Fibroblast of skin of scalp (primary cell): ENCODE data around the gene FKBP5.

Source experiments
- DNase-seq: peaks from one replicate; pipeline ENCODE4 v3.0.0-alpha.2; 2013

Gene FKBP5

GRCh38 chr6:35662999-35663398, 25.7 kb downstream of the FKBP5 start:
- no peak for DNase-seq

DNA sequence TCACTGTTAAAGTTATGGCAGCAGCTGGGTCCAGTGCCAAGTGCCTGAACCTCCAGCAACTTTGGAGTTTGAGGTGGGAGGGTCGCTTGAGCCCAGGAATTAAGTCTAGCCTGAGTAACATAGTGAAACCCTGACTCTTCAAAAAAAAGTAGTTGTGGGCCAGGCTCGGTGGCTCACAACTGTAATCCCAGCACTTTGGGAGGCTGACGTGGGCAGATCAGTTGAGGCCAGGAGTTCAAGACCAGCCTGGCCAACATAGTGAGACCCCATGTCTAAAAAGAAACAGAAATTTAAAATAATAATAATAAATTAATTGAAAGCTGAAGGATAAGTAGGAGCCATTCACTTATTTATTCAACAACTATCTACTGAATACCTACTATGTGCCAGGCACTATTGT, 33.8 kb downstream of the FKBP5 start:
- no peak for DNase-seq

DNA sequence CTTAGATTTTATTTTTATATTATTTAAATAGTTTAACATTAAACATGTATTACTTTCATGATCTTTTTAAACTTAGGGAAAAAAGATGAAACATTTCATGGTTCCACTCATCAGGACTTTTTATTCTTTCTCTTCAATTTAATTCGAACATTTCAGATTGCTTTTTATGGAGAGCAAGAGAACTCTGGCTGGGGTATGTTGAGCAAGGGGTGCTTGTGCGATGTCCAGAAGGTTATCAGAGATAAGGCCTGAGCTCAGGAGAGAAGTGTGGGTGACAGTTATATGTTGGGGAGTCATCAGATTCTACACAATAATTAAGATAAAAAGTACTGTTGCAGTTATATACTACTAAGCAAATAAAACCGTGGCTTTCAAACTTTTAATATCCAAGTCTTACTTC, 37.5 kb downstream of the FKBP5 start:
- DNase-seq = no peak

GRCh38 chr6:35650015-35650414, 38.7 kb downstream of the FKBP5 start:
- DNase-seq = no peak

DNA sequence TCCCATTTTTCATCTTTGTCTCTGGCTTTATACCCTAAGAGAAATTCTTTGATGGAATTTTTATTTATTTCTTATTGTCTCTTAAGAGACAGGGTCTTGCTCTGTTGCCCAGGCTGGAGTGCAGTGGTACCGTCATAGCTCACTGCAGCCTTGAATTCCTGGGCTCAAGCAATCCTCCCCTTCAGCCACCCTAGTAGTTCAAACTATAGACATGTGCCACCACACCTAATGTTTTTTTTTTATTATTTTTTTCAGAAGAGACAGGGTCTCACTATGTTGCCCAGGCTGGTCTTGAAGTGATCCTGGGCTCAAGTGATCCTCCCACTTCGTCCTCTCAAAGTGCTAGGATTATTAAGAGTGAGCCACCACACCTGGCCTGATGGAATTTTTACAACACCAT, 40.5 kb downstream of the FKBP5 start:
- DNase-seq = no peak

DNA sequence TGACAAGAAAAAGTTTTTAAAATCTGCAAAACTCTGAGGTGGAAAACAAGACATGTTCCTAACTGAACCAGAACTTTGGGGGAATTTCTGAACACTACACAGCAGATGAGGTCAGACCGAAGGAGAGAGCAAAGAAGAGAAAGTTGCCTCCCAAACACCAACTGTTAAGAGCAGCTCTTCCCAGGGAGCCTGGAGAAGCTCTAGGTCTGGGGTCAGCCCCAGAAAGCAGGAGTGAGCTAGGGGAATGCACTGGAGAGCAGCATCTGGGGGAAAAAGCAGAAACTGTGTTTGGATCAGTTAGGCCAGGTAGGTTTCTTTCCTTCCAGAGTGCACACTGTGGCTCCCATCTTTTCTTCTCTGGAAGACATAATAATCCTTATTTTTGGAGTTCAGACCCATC, 41.3 kb downstream of the FKBP5 start:
- DNase-seq = no peak

DNA sequence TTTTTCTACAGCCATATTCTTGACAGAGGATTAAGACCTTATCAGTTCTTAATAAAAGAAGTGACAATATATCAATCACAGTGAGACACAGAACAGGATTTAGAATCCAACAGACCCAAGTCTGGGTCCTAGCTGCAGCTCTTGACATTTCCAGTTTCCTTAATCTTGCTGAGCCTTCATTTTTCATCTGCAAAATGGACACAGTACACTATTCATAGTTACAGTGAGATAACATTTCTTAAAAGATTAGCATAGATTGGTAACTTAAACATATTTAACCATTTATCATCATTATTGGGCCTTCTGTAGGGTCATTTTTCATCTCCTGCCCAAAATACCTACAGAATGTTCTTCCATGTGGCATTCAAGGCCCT, 45.6 kb downstream of the FKBP5 start:
- no peak for DNase-seq

- no peak for DNase-seq
Measured at GRCh38 chr6:35642471-35643161, 46.1 kb downstream of the FKBP5 start.

GRCh38 chr6:35640017-35640664, 48.6 kb downstream of the FKBP5 start:
- no peak for DNase-seq

- no peak for DNase-seq
Measured at GRCh38 chr6:35638679-35639078, 50.0 kb downstream of the FKBP5 start.

DNA sequence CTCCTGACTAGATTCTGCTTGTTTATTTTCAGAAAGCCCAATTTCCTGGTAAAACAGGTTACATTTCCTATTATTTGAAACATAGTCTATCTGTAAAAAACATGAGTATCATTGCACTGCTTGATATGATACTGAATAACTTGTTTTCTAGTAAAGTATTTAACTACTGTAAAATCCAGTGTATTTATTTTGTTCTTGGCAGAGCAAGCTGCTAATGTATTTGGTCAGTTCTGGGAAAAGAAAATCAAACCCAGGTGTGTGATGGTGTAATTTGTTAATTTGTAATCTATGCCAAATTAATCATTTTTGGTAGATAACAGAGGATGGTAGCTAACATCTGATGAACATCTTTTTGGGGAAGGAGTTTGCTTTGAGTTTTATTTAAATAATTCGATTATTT, 50.8 kb downstream of the FKBP5 start:
- no peak for DNase-seq

DNA sequence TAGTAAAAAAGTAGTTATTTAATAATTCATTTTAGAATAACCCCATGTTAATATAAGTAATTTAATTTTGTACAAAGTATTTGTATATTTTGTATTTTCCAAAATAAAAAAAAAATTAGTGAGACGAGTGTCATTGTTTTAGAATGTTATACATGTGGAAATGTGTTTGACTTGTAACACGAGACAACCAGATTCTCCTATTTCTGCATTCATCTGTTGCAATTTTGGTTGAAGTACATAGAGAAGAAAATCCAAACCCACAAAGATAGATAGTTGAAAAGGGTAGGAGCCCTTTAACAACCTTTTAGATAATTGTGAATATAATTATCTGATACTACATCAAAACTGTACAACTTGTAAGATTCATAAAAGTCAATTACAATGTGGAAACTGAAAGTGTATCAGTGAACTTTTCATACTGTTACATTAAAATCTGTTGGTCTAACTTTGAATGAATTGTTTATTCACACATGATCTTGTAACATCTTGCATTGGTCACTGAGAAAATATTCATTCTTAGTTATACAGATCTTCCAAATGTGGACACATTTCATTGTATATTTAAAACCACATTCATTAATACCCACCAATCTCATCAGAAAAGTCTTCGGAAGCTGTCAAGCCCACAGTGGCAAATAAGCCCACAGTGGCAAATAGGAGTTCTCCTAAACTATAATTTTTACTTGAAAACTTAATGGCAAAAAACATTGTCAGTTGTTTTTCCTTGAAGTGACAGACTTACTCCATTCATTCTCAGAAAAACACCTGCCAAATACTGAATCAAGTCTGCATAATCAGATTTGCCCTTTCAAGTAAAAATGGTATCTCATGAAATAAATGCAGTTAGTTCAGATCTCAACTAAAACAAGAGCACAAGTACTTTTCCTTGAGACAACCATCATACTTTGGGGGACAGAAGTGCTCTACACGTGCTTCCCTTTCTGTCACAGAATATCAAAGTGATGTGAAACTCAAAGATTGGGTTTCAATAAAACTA, 52.8 kb downstream of the FKBP5 start:
- no peak for DNase-seq

GRCh38 chr6:35634316-35634715, 54.4 kb downstream of the FKBP5 start:
- DNase-seq = no peak

DNA sequence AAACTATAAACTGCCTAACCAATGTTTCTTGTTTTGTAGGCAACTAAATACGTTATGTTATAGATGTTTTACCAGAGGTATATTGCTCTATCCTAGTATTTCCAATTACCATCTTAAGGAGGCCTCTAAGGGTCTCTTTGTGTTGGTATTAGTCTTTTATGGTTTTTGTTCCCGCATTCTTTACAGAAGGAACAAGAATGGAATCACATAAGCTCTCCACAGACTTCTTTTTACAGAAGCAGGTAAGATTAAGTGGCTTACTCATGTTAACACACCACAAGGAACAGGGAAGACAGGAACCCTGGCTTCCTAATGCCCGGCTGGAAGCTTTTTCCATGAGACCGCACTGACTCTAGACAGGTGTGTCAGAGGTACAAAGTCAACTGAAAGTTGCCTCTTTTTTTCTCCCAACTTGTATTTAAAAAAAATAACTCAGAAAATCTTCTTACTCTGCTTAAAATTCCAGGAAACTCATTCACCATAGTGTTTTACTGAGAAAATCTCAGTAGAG, 55.1 kb downstream of the FKBP5 start:
- DNase-seq = no peak

DNA sequence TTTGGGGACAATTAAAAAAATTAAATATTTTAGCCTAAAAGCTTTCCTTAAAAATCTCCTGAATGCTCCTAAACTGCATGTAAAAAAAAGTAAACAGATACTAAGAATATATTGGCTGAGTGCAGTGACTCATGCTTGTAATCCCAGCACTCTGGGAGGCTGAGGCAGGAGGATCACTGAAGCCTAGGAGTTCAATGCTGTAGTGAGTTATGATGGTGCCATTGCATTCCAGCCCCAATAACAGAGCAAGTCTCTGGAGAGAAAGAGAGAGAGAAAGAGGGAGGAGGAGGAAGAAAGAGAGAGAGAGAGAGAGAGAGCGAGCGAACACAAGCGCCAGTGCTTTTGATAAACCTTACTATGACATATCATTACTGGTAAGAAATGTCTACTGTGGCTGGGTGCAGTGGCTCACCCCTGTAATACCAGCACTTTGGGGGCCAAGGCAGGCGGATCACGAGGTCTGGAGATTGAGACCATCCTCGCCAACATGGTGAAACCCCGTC, 58.8 kb downstream of the FKBP5 start:
- DNase-seq = peak; percentile 31

DNA sequence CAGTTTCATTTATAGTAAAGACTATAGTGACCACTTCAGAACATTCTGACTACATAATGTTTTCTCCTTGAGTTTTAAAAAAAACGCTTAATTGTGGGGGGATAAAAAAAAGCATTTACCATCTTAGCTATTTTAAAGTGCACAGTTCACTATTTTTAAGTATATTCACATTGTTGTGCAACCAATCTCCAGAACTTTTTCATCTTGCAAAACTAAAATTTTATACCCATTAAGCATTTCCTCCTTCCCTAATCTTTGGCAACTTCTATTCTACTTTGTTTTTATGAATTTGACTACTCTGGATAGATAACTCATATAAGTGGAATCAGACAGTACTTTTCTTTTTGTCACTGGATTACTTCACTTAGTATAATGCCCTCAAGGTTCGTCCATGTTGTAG, 62.3 kb downstream of the FKBP5 start:
- DNase-seq = no peak

- DNase-seq = peak; percentile 38
Measured at GRCh38 chr6:35624341-35625070, 64.2 kb downstream of the FKBP5 start.

DNA sequence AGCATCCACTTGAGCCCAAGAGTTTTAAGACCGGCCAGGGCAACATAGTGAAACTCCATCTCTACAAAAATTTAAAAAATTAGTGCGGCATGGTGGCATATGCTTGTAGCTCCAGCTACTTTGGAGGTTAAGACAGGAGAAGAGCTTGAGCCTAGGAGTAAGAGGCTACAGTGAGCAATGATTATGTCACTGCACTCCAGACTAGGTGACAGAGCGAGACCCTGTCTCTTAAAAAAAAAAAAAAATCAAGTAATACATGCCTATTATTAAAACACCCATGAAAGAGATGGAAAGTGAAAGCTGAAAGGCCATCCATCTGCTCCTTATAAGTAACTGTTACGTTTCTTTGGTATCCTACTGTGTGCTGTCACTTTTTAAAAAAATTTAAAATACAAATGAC, 66.4 kb downstream of the FKBP5 start:
- no peak for DNase-seq

- DNase-seq = peak; percentile 21
Measured at GRCh38 chr6:35620706-35621105, 68.0 kb downstream of the FKBP5 start.

- no peak for DNase-seq
Measured at GRCh38 chr6:35613762-35614161, 75.0 kb downstream of the FKBP5 start.

- peak; percentile 86 for DNase-seq
Measured at GRCh38 chr6:35611240-35611639, 77.5 kb downstream of the FKBP5 start.

- DNase-seq = no peak
Measured at GRCh38 chr6:35610830-35611229, 77.9 kb downstream of the FKBP5 start.
